Right lobe of liver (tissue), 6 donors: Measurements from ENCODE around the gene FHIP1B. TPM values are rescaled to one million over a fixed set of nuclear protein-coding genes. Genes with fewer than 3 reads are reported as not detected.

ENCODE experiments used
- ATAC-seq, 4 donors: fragments of 200-7000 bp; cut with Tn5 transposase; one replicate each; pipeline ENCODE4 v1.9.1; 2020; ENCODE audit warnings: mild to moderate bottlenecking in 4 of 4, moderate library complexity in 4 of 4
- DNase-seq, 3 donors: peaks; one replicate each; pipeline ENCODE4 v3.0.0-alpha.2; 2020
- H3K27ac ChIP-seq, 3 donors: fragments of 200-600 bp; one replicate each; pipeline ENCODE4 v1.8.0; 2022
- H3K27me3 ChIP-seq, 2 donors: fragments of 200-600 bp; one replicate each; pipeline ENCODE4 v1.8.0; 2022
- H3K36me3 ChIP-seq, 4 donors: fragments of 200-600 bp; sonication (generic) in 1 of 4; one replicate each; pipeline versions ENCODE4 v1.5.1 to v1.8.0; 2017 to 2022; ENCODE audit warnings: control low read depth in 1 of 4
- H3K4me1 ChIP-seq, 4 donors: fragments of 200-600 bp; sonication (generic) in 1 of 4; one replicate each; pipeline versions ENCODE4 v1.5.1 to v1.8.0; 2017 to 2022; ENCODE audit warnings: control low read depth in 1 of 4
- H3K4me3 ChIP-seq, 3 donors: fragments of 200-600 bp; one replicate each; pipeline ENCODE4 v1.8.0; 2022
- H3K9me3 ChIP-seq, 4 donors: fragments of 200-600 bp; sonication (generic) in 1 of 4; one replicate each; pipeline versions ENCODE4 v1.5.1 to v1.8.0; 2017 to 2022; ENCODE audit warnings: control low read depth in 1 of 4
- POLR2A ChIP-seq: fragments of 450-650 bp; IDR thresholded peaks from one replicate; pipeline ENCODE4 v1.6.1; 2017; ENCODE audit warnings: antibody characterized with exemption, mild to moderate bottlenecking
- WGBS: methylation state at CpG from one replicate; pipeline ENCODE4 v1.1.6; 2018; ENCODE audit warnings: low coverage, low lambda C conversion rate; ENCODE audit not compliant: insufficient coverage; ENCODE audit errors: missing lambda C conversion rate; 5-methylcytosine and 5-hydroxymethylcytosine counted together
- intact Hi-C, 2 donors: fragments of 100-400 bp; cut with DNase I; formaldehyde crosslinking; loops; one replicate each; pipeline versions ENCODE4 v1.11.2 to v1.14.1; 2022
- total RNA-seq, 6 experiments: library from RNA; depleted of rRNA in 2 of 6; stranded (reverse); fragments of >200 nt in 2 of 6; fragmentation: NEBNext Ultra II Directional in 3 of 6; extraction: Animal tissue kit (Norgen Biotek cat#: 25700) in 3 of 6; gene quantifications; one replicate each; pipeline versions ENCODE4 v1.1.0 to v1.2.4, GENCODE V29; 2016 to 2023
- TF ChIP-seq, protein P1 (sequence below), 4 donors: fragments of 200-600 bp in 3 of 4; fragments of 450-650 bp in 1 of 4; IDR thresholded peaks; one replicate each; pipeline versions ENCODE4 v1.5.1 to v1.8.0; 2016 to 2022; ENCODE audit warnings: antibody characterized with exemption in 4 of 4, mild to moderate bottlenecking in 2 of 4
- donor health status: DM: no; HTN: yes; CAD: no.
- donor health status: DM: no; HTN: no; CAD: no.
- donor health status: DM: no; HTN: no; CAD: no.
- donor health status: DM: no; HTN: yes; CAD: no.
- donor health status: DM: no; HTN: yes; CAD: no.

FHIP1B gene
- total RNA-seq, 6 experiments from 2014 or later: 20.3 to 37.5 (median 27.8) TPM

GRCh38 chr11:6270584-6271246 lies 36.3 kb upstream of the FHIP1B start:
- Histone ChIP-seq H3K4me1 (no peaks in the 10 kb centered on the region), H3K36me3 (no peaks in the 10 kb centered on the region), H3K27me3 (no peaks in the 10 kb centered on the region), H3K4me3 (no peak overlapping the region), H3K9me3 (no peaks in the 10 kb centered on the region), H3K27ac (no peak overlapping the region)
- DNase-seq: no peak
- TF ChIP-seq, protein P1, sequence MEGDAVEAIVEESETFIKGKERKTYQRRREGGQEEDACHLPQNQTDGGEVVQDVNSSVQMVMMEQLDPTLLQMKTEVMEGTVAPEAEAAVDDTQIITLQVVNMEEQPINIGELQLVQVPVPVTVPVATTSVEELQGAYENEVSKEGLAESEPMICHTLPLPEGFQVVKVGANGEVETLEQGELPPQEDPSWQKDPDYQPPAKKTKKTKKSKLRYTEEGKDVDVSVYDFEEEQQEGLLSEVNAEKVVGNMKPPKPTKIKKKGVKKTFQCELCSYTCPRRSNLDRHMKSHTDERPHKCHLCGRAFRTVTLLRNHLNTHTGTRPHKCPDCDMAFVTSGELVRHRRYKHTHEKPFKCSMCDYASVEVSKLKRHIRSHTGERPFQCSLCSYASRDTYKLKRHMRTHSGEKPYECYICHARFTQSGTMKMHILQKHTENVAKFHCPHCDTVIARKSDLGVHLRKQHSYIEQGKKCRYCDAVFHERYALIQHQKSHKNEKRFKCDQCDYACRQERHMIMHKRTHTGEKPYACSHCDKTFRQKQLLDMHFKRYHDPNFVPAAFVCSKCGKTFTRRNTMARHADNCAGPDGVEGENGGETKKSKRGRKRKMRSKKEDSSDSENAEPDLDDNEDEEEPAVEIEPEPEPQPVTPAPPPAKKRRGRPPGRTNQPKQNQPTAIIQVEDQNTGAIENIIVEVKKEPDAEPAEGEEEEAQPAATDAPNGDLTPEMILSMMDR (IDR thresholded peaks at IDR 0.05): no peak
- TF ChIP-seq POLR2A: no peak
- no peak for ATAC-seq
- WGBS: 83% methylated on average over 11 of the region's 41 CpGs
- intact Hi-C loops: no loop called here

GRCh38 chr11:6269994-6270393 lies 35.6 kb upstream of the FHIP1B start:
- TF ChIP-seq POLR2A: no peak
- TF ChIP-seq, protein P1 (IDR thresholded peaks at IDR 0.05): no peak
- ATAC-seq (peak in 1 of 4 donors; percentile 35), DNase-seq (no peak)
- intact Hi-C loops: no loop called here
- no peaks in the 10 kb centered on the region for H3K27me3 ChIP-seq
- no peaks in the 10 kb centered on the region for H3K36me3 ChIP-seq
- no peak overlapping the region for H3K27ac ChIP-seq
- no peak overlapping the region for H3K4me3 ChIP-seq
- H3K9me3 ChIP-seq: no peaks in the 10 kb centered on the region
- H3K4me1 ChIP-seq: no peaks in the 10 kb centered on the region
- 67% methylated on average over 1 of the region's 24 CpGs for WGBS

- Histone ChIP-seq H3K4me3 (no peak overlapping the region), H3K4me1 (no peaks in the 10 kb centered on the region), H3K27me3 (no peaks in the 10 kb centered on the region), H3K27ac (no peak overlapping the region), H3K36me3 (no peaks in the 10 kb centered on the region), H3K9me3 (no peaks in the 10 kb centered on the region)
- WGBS: 25% methylated on average over 1 of the region's 1 CpG
- ATAC-seq (no peak), DNase-seq (no peak)
- intact Hi-C loops: no loop called here
- TF ChIP-seq, protein P1 (IDR thresholded peaks at IDR 0.05): no peak
- no peak for TF ChIP-seq POLR2A
Measured at GRCh38 chr11:6268820-6269219, 34.4 kb upstream of the FHIP1B start.

- WGBS: 79% methylated on average over 1 of the region's 1 CpG
- Histone ChIP-seq H3K27me3 (peaks cover 3% of the 10 kb centered on the region in 2 donors), H3K27ac (no peak overlapping the region), H3K36me3 (no peaks in the 10 kb centered on the region), H3K4me3 (no peak overlapping the region), H3K9me3 (no peaks in the 10 kb centered on the region), H3K4me1 (peaks cover 0 to 9% (median 2%) of the 10 kb centered on the region in 4 donors)
- ATAC-seq (no peak), DNase-seq (no peak)
- TF ChIP-seq, protein P1 (IDR thresholded peaks at IDR 0.05): no peak
- intact Hi-C loops: no loop called here
Measured at GRCh38 chr11:6263662-6264061, 29.2 kb upstream of the FHIP1B start.
